ENCODE data around the gene CAPN13.

CAPN13 gene

DNA sequence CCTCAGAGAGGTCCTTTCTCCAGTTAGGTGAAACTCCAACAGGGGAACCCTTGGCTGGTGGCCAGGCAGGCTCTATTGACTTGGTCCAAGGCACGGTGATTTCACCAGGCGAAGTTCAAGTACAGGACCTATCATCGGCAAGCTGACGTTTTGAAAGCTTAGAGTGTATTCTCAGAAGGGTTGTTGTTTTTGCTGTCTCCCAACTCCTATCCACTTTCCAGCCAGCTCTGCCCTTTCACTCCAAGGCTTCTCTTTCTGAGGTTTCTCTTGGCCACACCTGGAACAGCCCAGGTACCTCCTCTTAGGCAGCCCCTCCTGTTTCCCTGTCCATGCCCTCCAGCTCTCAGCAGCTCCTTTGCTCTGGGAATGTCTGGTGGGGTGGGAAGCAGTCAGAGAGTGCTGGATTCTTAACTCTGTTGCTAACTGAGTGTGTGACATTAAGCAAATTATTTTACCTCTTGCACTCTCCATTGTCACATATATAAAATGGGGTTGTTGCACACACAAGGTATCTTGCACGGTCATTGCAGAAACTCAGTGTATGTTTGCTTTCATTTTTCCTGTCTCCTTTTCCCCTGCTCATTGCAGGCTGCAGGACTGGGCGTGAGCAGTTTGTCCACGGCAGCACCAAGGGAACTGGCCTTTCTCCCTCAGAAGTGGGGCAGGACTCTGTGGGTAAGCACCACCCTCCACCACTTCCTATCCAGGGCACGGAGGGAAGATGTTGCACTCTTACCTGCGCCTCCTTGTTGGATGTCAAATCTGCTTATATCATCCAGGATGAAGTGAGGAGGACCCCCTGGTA lies 30.2 kb downstream of the CAPN13 start:
- TF ChIP-seq TAF1 (IDR thresholded peaks at IDR 0.05; ENCODE audit: borderline replicate concordance, insufficient read depth, low read length) (no peak), POLR2AphosphoS5 (IDR thresholded peaks at IDR 0.05; ENCODE audit: low read depth, low read length) (no peak), SIN3A (IDR thresholded peaks at IDR 0.05; ENCODE audit: borderline replicate concordance, insufficient read depth, low read length) (no peak), FOXP2 (optimal IDR thresholded peaks at IDR 0.05; ENCODE audit: borderline replicate concordance, extremely low read depth, extremely low read length, insufficient read depth) (no peak)
- TF ChIP-seq, protein P1, sequence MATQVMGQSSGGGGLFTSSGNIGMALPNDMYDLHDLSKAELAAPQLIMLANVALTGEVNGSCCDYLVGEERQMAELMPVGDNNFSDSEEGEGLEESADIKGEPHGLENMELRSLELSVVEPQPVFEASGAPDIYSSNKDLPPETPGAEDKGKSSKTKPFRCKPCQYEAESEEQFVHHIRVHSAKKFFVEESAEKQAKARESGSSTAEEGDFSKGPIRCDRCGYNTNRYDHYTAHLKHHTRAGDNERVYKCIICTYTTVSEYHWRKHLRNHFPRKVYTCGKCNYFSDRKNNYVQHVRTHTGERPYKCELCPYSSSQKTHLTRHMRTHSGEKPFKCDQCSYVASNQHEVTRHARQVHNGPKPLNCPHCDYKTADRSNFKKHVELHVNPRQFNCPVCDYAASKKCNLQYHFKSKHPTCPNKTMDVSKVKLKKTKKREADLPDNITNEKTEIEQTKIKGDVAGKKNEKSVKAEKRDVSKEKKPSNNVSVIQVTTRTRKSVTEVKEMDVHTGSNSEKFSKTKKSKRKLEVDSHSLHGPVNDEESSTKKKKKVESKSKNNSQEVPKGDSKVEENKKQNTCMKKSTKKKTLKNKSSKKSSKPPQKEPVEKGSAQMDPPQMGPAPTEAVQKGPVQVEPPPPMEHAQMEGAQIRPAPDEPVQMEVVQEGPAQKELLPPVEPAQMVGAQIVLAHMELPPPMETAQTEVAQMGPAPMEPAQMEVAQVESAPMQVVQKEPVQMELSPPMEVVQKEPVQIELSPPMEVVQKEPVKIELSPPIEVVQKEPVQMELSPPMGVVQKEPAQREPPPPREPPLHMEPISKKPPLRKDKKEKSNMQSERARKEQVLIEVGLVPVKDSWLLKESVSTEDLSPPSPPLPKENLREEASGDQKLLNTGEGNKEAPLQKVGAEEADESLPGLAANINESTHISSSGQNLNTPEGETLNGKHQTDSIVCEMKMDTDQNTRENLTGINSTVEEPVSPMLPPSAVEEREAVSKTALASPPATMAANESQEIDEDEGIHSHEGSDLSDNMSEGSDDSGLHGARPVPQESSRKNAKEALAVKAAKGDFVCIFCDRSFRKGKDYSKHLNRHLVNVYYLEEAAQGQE (IDR thresholded peaks at IDR 0.05; ENCODE audit: insufficient read depth in 1 of 2, low read depth in 2 of 2, low read length in 2 of 2): no peak

DNA sequence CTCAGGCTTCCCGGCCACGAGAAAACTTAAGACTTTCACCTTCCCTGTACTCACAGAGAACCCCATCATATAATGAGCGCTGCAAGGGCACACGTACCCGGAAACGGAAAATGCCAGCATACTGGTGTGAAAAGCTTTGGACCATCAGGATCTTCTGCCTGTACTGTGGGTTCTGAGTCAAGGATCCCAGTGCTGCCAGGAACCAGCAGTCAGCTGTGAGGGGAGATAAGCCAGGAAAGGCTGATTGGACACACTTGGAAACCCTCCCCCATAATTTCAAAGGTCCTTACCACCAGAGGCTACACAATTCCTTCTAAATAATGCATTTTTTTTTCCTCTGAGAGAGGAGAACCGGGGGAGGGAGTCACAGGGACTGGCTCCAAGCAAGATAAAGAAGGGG lies 31.4 kb downstream of the CAPN13 start:
- TF ChIP-seq FOXP2 (optimal IDR thresholded peaks at IDR 0.05; ENCODE audit: borderline replicate concordance, extremely low read depth, extremely low read length, insufficient read depth) (no peak), POLR2AphosphoS5 (IDR thresholded peaks at IDR 0.05; ENCODE audit: low read depth, low read length) (no peak), TAF1 (IDR thresholded peaks at IDR 0.05; ENCODE audit: borderline replicate concordance, insufficient read depth, low read length) (no peak), SIN3A (IDR thresholded peaks at IDR 0.05; ENCODE audit: borderline replicate concordance, insufficient read depth, low read length) (no peak)
- TF ChIP-seq, protein P1 (IDR thresholded peaks at IDR 0.05; ENCODE audit: insufficient read depth in 1 of 2, low read depth in 2 of 2, low read length in 2 of 2): no peak

- TF ChIP-seq FOXP2 (optimal IDR thresholded peaks at IDR 0.05; ENCODE audit: borderline replicate concordance, extremely low read depth, extremely low read length, insufficient read depth): no peak
Observed at GRCh38 chr2:30772021-30772705, 35.1 kb downstream of the CAPN13 start.

DNA sequence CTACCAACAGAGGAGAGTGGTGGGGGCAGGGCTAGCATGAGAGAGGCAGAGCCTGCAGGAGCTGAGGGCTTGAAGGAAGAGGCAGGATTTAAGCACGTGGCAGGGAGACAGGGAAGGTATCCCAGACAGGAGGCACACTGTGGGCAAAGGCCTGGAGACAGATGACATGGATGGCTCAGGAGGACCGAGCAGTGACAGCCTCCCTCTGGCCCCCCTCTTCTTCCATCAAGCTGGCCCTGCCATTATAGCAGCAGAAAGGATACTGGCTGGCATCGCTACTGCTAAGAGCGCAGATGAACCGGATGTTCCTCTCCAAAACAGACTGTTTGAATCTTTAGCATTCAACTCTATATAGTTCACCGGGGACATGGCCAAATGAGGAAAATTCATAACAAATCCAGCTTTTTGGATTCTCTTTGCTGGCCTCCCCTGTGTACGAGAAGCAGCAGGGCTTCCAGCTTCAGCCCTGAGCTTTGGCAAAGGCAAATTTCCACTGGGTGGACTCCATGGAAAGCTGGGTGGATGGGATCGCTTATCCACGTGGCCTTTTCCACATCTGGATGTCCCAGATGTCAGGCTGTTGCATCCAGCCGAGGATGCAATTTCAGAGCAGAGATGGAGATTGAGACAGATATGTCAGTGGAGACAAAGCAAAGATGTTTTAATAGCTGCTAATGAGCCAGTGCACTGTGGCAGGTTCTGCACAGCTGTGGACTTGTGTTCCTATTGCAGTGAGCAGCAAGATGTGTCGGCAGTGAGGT lies 36.2 kb downstream of the CAPN13 start:
- TF ChIP-seq FOXP2 (optimal IDR thresholded peaks at IDR 0.05; ENCODE audit: borderline replicate concordance, extremely low read depth, extremely low read length, insufficient read depth) (no peak), SIN3A (IDR thresholded peaks at IDR 0.05; ENCODE audit: borderline replicate concordance, insufficient read depth, low read length) (no peak)
- TF ChIP-seq, protein P1 (IDR thresholded peaks at IDR 0.05; ENCODE audit: insufficient read depth in 1 of 2, low read depth in 2 of 2, low read length in 2 of 2): no peak

DNA sequence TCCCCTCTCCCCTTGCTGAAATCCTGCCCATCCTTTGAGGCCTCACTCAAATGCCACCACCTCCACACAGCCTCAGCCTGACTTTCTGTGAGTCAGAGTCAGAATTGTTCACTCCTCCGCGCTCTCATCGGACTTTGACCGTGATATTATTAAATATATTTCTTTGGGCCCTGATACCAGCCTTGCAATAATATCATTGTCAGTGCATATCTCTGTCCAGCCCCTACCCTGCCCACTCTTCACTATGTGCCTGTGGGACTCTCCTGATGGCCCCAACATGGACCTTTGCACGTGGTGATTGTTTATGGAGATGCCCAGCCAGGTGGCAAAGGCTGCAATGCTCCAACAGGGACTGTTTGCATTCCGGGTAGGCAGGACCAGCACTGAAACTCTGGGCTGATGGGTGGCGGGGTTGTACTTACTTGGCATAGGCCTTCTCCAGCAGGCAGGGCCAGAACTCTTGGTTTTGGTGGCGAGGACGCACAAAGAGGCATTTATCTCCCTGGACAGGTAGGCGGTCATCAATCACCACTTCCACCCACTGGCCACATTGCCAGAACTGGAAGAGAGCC lies 37.3 kb downstream of the CAPN13 start:
- TF ChIP-seq POLR2AphosphoS5 (IDR thresholded peaks at IDR 0.05; ENCODE audit: low read depth, low read length) (no peak), TAF1 (IDR thresholded peaks at IDR 0.05; ENCODE audit: borderline replicate concordance, insufficient read depth, low read length) (no peak), SIN3A (IDR thresholded peaks at IDR 0.05; ENCODE audit: borderline replicate concordance, insufficient read depth, low read length) (no peak), FOXP2 (optimal IDR thresholded peaks at IDR 0.05; ENCODE audit: borderline replicate concordance, extremely low read depth, extremely low read length, insufficient read depth) (no peak)
- TF ChIP-seq, protein P1 (IDR thresholded peaks at IDR 0.05; ENCODE audit: insufficient read depth in 1 of 2, low read depth in 2 of 2, low read length in 2 of 2): no peak

All from PFSK-1 (cell line).